ENCODE results near the gene SPINT2.
A peak's percentile ranks its signal among the peaks of the same experiment; 100 is the strongest.

Gene SPINT2

GRCh38 chr19:38310986-38311385 is 46.6 kb downstream of the SPINT2 start:
- Histone ChIP-seq H3K4me1 (ENCODE audit: control insufficient read depth, insufficient read depth, low read length) (no peaks in the 10 kb centered on the region), H3K27ac (ENCODE audit: low read depth, low read length) (no peak overlapping the region), H3K9ac (ENCODE audit: low read depth, low read length) (no peak overlapping the region), H3K9me3 (ENCODE audit: control insufficient read depth, insufficient read depth, low read length) (no peaks in the 10 kb centered on the region), H3K36me3 (ENCODE audit: control insufficient read depth, insufficient read depth, low read length) (peaks cover 21% of the 10 kb centered on the region), H3K27me3 (ENCODE audit: control insufficient read depth, insufficient read depth, low read length) (no peaks in the 10 kb centered on the region), H3K4me3 (ENCODE audit: low read depth, low read length) (no peak overlapping the region)

- Histone ChIP-seq H3K36me3 (ENCODE audit: control insufficient read depth, insufficient read depth, low read length) (no peaks in the 10 kb centered on the region), H3K4me1 (ENCODE audit: control insufficient read depth, insufficient read depth, low read length) (no peaks in the 10 kb centered on the region; the same call in 1 of the 2 replicates), H3K9me3 (ENCODE audit: control insufficient read depth, insufficient read depth, low read length) (no peaks in the 10 kb centered on the region), H3K27ac (ENCODE audit: low read depth, low read length) (peak within 1 kb of the TSS; percentile 81), H3K9ac (ENCODE audit: low read depth, low read length) (peak within 1 kb of the TSS; percentile 71), H3K27me3 (ENCODE audit: control insufficient read depth, insufficient read depth, low read length) (peaks cover 28% of the 10 kb centered on the region), H3K4me3 (ENCODE audit: low read depth, low read length) (peak within 1 kb of the TSS; percentile 90)
Measured at GRCh38 chr19:38315657-38316476, 51.5 kb downstream of the SPINT2 start, which contains the start of gene YIF1B. TSS of gene YIF1B (minus strand) at chr19:38315947. CDS start at chr19:38315917, 30 bp downstream.

- peak overlapping the region; percentile 48 for H3K4me3 ChIP-seq (ENCODE audit: low read depth, low read length)
- H3K9ac ChIP-seq (ENCODE audit: low read depth, low read length) = peak overlapping the region; percentile 33; the same call in 1 of the 2 replicates
- no peaks in the 10 kb centered on the region for H3K9me3 ChIP-seq (ENCODE audit: control insufficient read depth, insufficient read depth, low read length)
- no peaks in the 10 kb centered on the region; the same call in 1 of the 2 replicates for H3K4me1 ChIP-seq (ENCODE audit: control insufficient read depth, insufficient read depth, low read length)
- no peaks in the 10 kb centered on the region for H3K36me3 ChIP-seq (ENCODE audit: control insufficient read depth, insufficient read depth, low read length)
- H3K27me3 ChIP-seq (ENCODE audit: control insufficient read depth, insufficient read depth, low read length) = peaks cover 32% of the 10 kb centered on the region
- peak overlapping the region; percentile 76 for H3K27ac ChIP-seq (ENCODE audit: low read depth, low read length)
Measured at GRCh38 chr19:38316477-38317067, 52.2 kb downstream of the SPINT2 start.

- Histone ChIP-seq H3K9me3 (ENCODE audit: control insufficient read depth, insufficient read depth, low read length) (no peaks in the 10 kb centered on the region), H3K27me3 (ENCODE audit: control insufficient read depth, insufficient read depth, low read length) (peaks cover 32% of the 10 kb centered on the region), H3K27ac (ENCODE audit: low read depth, low read length) (no peak overlapping the region), H3K4me3 (ENCODE audit: low read depth, low read length) (no peak overlapping the region), H3K9ac (ENCODE audit: low read depth, low read length) (no peak overlapping the region), H3K36me3 (ENCODE audit: control insufficient read depth, insufficient read depth, low read length) (no peaks in the 10 kb centered on the region), H3K4me1 (ENCODE audit: control insufficient read depth, insufficient read depth, low read length) (no peaks in the 10 kb centered on the region; the same call in 1 of the 2 replicates)
Measured at GRCh38 chr19:38317104-38317612, 52.8 kb downstream of the SPINT2 start.

- H3K9me3 ChIP-seq (ENCODE audit: control insufficient read depth, insufficient read depth, low read length) = no peaks in the 10 kb centered on the region
- peaks cover 32% of the 10 kb centered on the region for H3K27me3 ChIP-seq (ENCODE audit: control insufficient read depth, insufficient read depth, low read length)
- no peak overlapping the region for H3K4me3 ChIP-seq (ENCODE audit: low read depth, low read length)
- H3K27ac ChIP-seq (ENCODE audit: low read depth, low read length) = no peak overlapping the region
- H3K9ac ChIP-seq (ENCODE audit: low read depth, low read length) = no peak overlapping the region
- no peaks in the 10 kb centered on the region; the same call in 1 of the 2 replicates for H3K4me1 ChIP-seq (ENCODE audit: control insufficient read depth, insufficient read depth, low read length)
- H3K36me3 ChIP-seq (ENCODE audit: control insufficient read depth, insufficient read depth, low read length) = no peaks in the 10 kb centered on the region
Measured at GRCh38 chr19:38318660-38319059, 54.3 kb downstream of the SPINT2 start.

- Histone ChIP-seq H3K27ac (ENCODE audit: low read depth, low read length) (no peak within 1 kb of the TSS), H3K4me1 (ENCODE audit: control insufficient read depth, insufficient read depth, low read length) (no peaks in the 10 kb centered on the region; the same call in 1 of the 2 replicates), H3K4me3 (ENCODE audit: low read depth, low read length) (peak within 1 kb of the TSS; percentile 69), H3K9me3 (ENCODE audit: control insufficient read depth, insufficient read depth, low read length) (no peaks in the 10 kb centered on the region), H3K36me3 (ENCODE audit: control insufficient read depth, insufficient read depth, low read length) (no peaks in the 10 kb centered on the region), H3K27me3 (ENCODE audit: control insufficient read depth, insufficient read depth, low read length) (peaks cover 32% of the 10 kb centered on the region), H3K9ac (ENCODE audit: low read depth, low read length) (peak within 1 kb of the TSS; percentile 44; the same call in 1 of the 2 replicates)
Measured at GRCh38 chr19:38319421-38320258, 55.3 kb downstream of the SPINT2 start, which contains the start of gene KCNK6. TSS of gene KCNK6 (plus strand) at chr19:38319845. CDS start at chr19:38319951, 106 bp downstream.

GRCh38 chr19:38320969-38321339 is 56.6 kb downstream of the SPINT2 start:
- Histone ChIP-seq H3K27ac (ENCODE audit: low read depth, low read length) (no peak overlapping the region), H3K9ac (ENCODE audit: low read depth, low read length) (no peak overlapping the region), H3K36me3 (ENCODE audit: control insufficient read depth, insufficient read depth, low read length) (no peaks in the 10 kb centered on the region), H3K4me3 (ENCODE audit: low read depth, low read length) (peak overlapping the region; percentile 69; the same call in 1 of the 2 replicates), H3K9me3 (ENCODE audit: control insufficient read depth, insufficient read depth, low read length) (no peaks in the 10 kb centered on the region), H3K27me3 (ENCODE audit: control insufficient read depth, insufficient read depth, low read length) (peaks cover 32% of the 10 kb centered on the region), H3K4me1 (ENCODE audit: control insufficient read depth, insufficient read depth, low read length) (no peaks in the 10 kb centered on the region; the same call in 1 of the 2 replicates)

- H3K27me3 ChIP-seq (ENCODE audit: control insufficient read depth, insufficient read depth, low read length) = peaks cover 32% of the 10 kb centered on the region
- H3K27ac ChIP-seq (ENCODE audit: low read depth, low read length) = no peak overlapping the region
- no peaks in the 10 kb centered on the region for H3K9me3 ChIP-seq (ENCODE audit: control insufficient read depth, insufficient read depth, low read length)
- H3K4me3 ChIP-seq (ENCODE audit: low read depth, low read length) = no peak overlapping the region
- peaks cover 3% of the 10 kb centered on the region for H3K36me3 ChIP-seq (ENCODE audit: control insufficient read depth, insufficient read depth, low read length)
- no peak overlapping the region for H3K9ac ChIP-seq (ENCODE audit: low read depth, low read length)
- H3K4me1 ChIP-seq (ENCODE audit: control insufficient read depth, insufficient read depth, low read length) = no peaks in the 10 kb centered on the region; the same call in 1 of the 2 replicates
Measured at GRCh38 chr19:38321646-38322196, 57.3 kb downstream of the SPINT2 start.

- no peak overlapping the region for H3K27ac ChIP-seq (ENCODE audit: low read depth, low read length)
- no peak overlapping the region for H3K9ac ChIP-seq (ENCODE audit: low read depth, low read length)
- H3K4me3 ChIP-seq (ENCODE audit: low read depth, low read length) = no peak overlapping the region
- no peaks in the 10 kb centered on the region for H3K9me3 ChIP-seq (ENCODE audit: control insufficient read depth, insufficient read depth, low read length)
- peaks cover 19% of the 10 kb centered on the region for H3K36me3 ChIP-seq (ENCODE audit: control insufficient read depth, insufficient read depth, low read length)
- H3K27me3 ChIP-seq (ENCODE audit: control insufficient read depth, insufficient read depth, low read length) = peaks cover 29% of the 10 kb centered on the region
- no peaks in the 10 kb centered on the region; the same call in 1 of the 2 replicates for H3K4me1 ChIP-seq (ENCODE audit: control insufficient read depth, insufficient read depth, low read length)
Measured at GRCh38 chr19:38323291-38323690, 58.9 kb downstream of the SPINT2 start.

- Histone ChIP-seq H3K9me3 (ENCODE audit: control insufficient read depth, insufficient read depth, low read length) (no peaks in the 10 kb centered on the region), H3K4me3 (ENCODE audit: low read depth, low read length) (no peak overlapping the region), H3K9ac (ENCODE audit: low read depth, low read length) (no peak overlapping the region), H3K27ac (ENCODE audit: low read depth, low read length) (no peak overlapping the region), H3K36me3 (ENCODE audit: control insufficient read depth, insufficient read depth, low read length) (peaks cover 20% of the 10 kb centered on the region), H3K27me3 (ENCODE audit: control insufficient read depth, insufficient read depth, low read length) (peaks cover 18% of the 10 kb centered on the region), H3K4me1 (ENCODE audit: control insufficient read depth, insufficient read depth, low read length) (no peaks in the 10 kb centered on the region)
Measured at GRCh38 chr19:38324431-38324830, 60.1 kb downstream of the SPINT2 start.

Data from HUES48 (cell line).